ENCODE measurements around the gene POLR1H. TPM values are rescaled to one million over a fixed set of nuclear protein-coding genes. Genes with fewer than 3 reads are reported as not detected.

Gene POLR1H
- total RNA-seq, 1 experiment from 2014 or later = 85.1 TPM

Small RNA genes lying within 50 kb of the gene (small RNA-seq; reads per million reads assigned to genes)
- not detected for gene RF02218
- not detected for gene RF02219
- not detected for gene RF02220

Other genes with a start within 250 kb of the POLR1H start
- gene HLA-G, start 233.4 kb upstream of the POLR1H start, total RNA-seq (2014; rRNA removed; shearing (Covaris generic); ENCODE audit: low replicate concordance) = not detected in 2 replicates
- gene HLA-A, start 118.7 kb upstream of the POLR1H start, total RNA-seq (2014; rRNA removed; shearing (Covaris generic); ENCODE audit: low replicate concordance) = 739 and 1,496 TPM in 2 replicates
- gene PPP1R11, start 5.9 kb downstream of the POLR1H start, total RNA-seq (2014; rRNA removed; shearing (Covaris generic); ENCODE audit: low replicate concordance) = 26.6 and 31.5 TPM in 2 replicates
- not detected in 2 replicates for gene RNF39, start 14.5 kb downstream of the POLR1H start, total RNA-seq (2014; rRNA removed; shearing (Covaris generic); ENCODE audit: low replicate concordance)
- gene TRIM31, start 51.8 kb downstream of the POLR1H start, total RNA-seq (2014; rRNA removed; shearing (Covaris generic); ENCODE audit: low replicate concordance) = not detected in 2 replicates
- gene TRIM40, start 74.9 kb downstream of the POLR1H start, total RNA-seq (2014; rRNA removed; shearing (Covaris generic); ENCODE audit: low replicate concordance) = not detected in 2 replicates
- gene TRIM10, start 99.9 kb downstream of the POLR1H start, total RNA-seq (2014; rRNA removed; shearing (Covaris generic); ENCODE audit: low replicate concordance) = not detected in 2 replicates
- not detected in 2 replicates for gene TRIM15, start 102.3 kb downstream of the POLR1H start, total RNA-seq (2014; rRNA removed; shearing (Covaris generic); ENCODE audit: low replicate concordance)
- 37.0 and 49.7 TPM in 2 replicates for gene TRIM26, start 152.1 kb downstream of the POLR1H start, total RNA-seq (2014; rRNA removed; shearing (Covaris generic); ENCODE audit: low replicate concordance)